NCI-H82 treated with DMSO at 0.1 percent for 48 hours (cell line): ENCODE data around the gene CDHR3.

Source experiments
- DNase-seq: peaks from one replicate; lab custom pipeline; 2025; ENCODE audit not compliant: unreplicated experiment; lab: John Stamatoyannopoulos, UW

The CDHR3 gene

GRCh38 chr7:106082087-106082854 lies 119.2 kb downstream of the CDHR3 start:
- DNase-seq = no peak
